ENCODE measurements around the gene PCLO.
"Not testable (repeated sequence)": the region's sequence is repeated elsewhere in the genome, so short reads cannot be mapped to it uniquely, and the experiment has no call there.

The PCLO gene

DNA sequence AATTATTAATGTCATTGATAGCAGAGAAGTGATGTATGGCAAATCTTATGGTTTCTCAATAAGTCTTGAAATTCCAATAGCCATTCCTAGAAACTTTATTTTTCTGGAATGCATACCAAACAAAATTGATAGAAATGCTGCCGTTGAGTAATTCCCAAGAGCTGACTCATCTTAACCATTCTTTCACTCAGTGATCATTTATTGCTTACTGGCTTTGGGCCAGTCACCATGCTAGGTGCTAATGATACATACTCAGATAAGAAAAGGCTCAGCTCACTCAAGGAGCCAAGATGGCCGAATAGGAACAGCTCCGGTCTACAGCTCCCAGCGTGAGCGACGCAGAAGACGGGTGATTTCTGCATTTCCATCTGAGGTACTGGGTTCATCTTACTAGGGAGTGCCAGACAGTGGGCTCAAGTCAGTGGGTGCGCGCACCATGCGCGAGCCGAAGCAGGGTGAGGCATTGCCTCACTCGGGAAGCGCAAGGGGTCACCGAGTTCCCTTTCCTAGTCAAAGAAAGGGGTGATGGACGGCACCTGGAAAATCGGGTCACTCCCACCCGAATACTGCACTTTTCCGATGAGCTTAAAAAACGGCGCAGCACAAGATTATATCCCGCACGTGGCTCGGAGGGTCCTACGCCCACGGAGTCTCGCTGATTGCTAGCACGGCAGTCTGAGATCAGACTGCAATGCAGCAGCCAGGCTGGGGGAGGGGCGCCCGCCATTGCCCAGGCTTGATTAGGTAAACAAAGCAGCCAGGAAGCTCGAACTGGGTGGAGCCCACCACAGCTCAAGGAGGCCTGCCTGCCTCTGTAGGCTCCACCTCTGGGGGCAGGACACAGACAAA lies 138.6 kb downstream of the PCLO start:
- H3K9ac ChIP-seq (ENCODE audit: low read length); H3K4me3 ChIP-seq (ENCODE audit: low read length); H3K9me3 ChIP-seq (ENCODE audit: control insufficient read depth, low read length); H3K4me1 ChIP-seq (ENCODE audit: control insufficient read depth, insufficient read depth, low read length); H3K27me3 ChIP-seq (ENCODE audit: control insufficient read depth, insufficient read depth, low read length); H3K36me3 ChIP-seq (ENCODE audit: control insufficient read depth, insufficient read depth, low read length): not testable (repeated sequence)

DNA sequence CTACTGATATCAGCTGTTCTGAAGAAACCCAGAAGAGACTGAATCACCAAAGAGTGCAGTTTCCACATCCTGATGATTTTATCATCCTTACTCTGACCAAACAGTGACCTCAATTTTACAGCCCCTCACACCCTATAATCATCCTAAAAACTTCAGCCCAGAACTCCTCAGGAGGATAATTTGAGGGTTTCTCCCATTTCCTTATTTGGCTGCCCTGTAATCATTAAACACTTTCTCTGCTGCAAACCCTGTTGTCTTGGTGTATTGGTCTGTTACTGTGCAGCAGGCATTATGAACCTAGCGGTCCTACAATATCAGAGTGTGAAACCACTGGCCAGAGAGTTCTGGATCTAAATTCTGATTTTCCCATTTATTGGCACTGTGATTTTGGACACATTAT lies 141.7 kb downstream of the PCLO start:
- H3K9ac ChIP-seq (ENCODE audit: low read length), result no peak overlapping the region
- no peaks in the 10 kb centered on the region for H3K9me3 ChIP-seq (ENCODE audit: control insufficient read depth, low read length)
- H3K36me3 ChIP-seq (ENCODE audit: control insufficient read depth, insufficient read depth, low read length), result no peaks in the 10 kb centered on the region
- no peak overlapping the region for H3K4me3 ChIP-seq (ENCODE audit: low read length)
- no peaks in the 10 kb centered on the region for H3K4me1 ChIP-seq (ENCODE audit: control insufficient read depth, insufficient read depth, low read length)
- H3K27me3 ChIP-seq (ENCODE audit: control insufficient read depth, insufficient read depth, low read length), result no peaks in the 10 kb centered on the region

- no peaks in the 10 kb centered on the region for H3K36me3 ChIP-seq (ENCODE audit: control insufficient read depth, insufficient read depth, low read length)
- no peaks in the 10 kb centered on the region for H3K4me1 ChIP-seq (ENCODE audit: control insufficient read depth, insufficient read depth, low read length)
- H3K4me3 ChIP-seq (ENCODE audit: low read length), result no peak overlapping the region
- no peak overlapping the region for H3K9ac ChIP-seq (ENCODE audit: low read length)
- no peaks in the 10 kb centered on the region for H3K9me3 ChIP-seq (ENCODE audit: control insufficient read depth, low read length)
- no peaks in the 10 kb centered on the region for H3K27me3 ChIP-seq (ENCODE audit: control insufficient read depth, insufficient read depth, low read length)
These were observed 142.5 kb downstream of the PCLO start for GRCh38 chr7:83020161-83020560.

DNA sequence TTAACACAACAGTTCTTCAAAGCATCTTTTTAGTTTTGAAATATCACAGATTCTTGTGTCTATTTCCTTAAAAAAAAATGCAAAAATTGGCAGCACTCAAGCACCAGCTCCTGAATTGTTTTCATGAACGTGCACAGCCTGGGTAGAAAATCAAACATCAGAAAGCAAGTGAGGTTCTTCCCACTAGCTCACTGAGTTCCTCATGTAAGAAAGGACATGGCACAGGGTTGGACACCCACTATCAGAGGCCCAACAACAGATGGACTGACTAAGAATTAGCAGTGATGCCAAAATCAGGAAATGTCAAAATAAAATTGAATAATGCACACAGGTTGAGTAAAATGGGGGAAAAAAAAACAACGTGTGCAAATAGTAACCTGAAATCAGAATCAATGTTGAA lies 146.8 kb downstream of the PCLO start:
- no peaks in the 10 kb centered on the region for H3K4me1 ChIP-seq (ENCODE audit: control insufficient read depth, insufficient read depth, low read length)
- H3K9me3 ChIP-seq (ENCODE audit: control insufficient read depth, low read length), result no peaks in the 10 kb centered on the region
- no peak overlapping the region for H3K4me3 ChIP-seq (ENCODE audit: low read length)
- H3K36me3 ChIP-seq (ENCODE audit: control insufficient read depth, insufficient read depth, low read length), result no peaks in the 10 kb centered on the region
- no peaks in the 10 kb centered on the region for H3K27me3 ChIP-seq (ENCODE audit: control insufficient read depth, insufficient read depth, low read length)
- H3K9ac ChIP-seq (ENCODE audit: low read length), result no peak overlapping the region

DNA sequence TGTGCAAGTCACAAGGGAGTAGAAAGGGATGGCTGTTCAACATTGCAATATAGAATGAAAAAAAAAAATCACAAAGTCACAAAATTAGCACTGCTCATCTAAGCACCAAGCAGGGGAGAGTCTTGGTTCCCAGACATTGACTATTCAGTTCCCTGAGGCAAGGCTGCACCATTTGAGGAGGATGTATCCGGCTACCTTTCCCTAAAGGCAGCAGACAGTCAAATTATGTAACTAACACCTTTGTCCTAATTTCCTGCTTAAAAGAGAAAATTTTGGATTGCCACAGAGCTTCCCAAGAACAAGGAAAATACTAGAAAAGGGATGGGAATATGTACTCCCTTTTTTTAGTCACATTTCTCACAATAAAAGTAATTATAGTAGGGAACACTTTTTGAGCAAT lies 148.1 kb downstream of the PCLO start:
- H3K9ac ChIP-seq (ENCODE audit: low read length), result no peak overlapping the region
- H3K4me1 ChIP-seq (ENCODE audit: control insufficient read depth, insufficient read depth, low read length), result no peaks in the 10 kb centered on the region
- H3K36me3 ChIP-seq (ENCODE audit: control insufficient read depth, insufficient read depth, low read length), result no peaks in the 10 kb centered on the region
- H3K4me3 ChIP-seq (ENCODE audit: low read length), result no peak overlapping the region
- H3K27me3 ChIP-seq (ENCODE audit: control insufficient read depth, insufficient read depth, low read length), result no peaks in the 10 kb centered on the region
- no peaks in the 10 kb centered on the region for H3K9me3 ChIP-seq (ENCODE audit: control insufficient read depth, low read length)

DNA sequence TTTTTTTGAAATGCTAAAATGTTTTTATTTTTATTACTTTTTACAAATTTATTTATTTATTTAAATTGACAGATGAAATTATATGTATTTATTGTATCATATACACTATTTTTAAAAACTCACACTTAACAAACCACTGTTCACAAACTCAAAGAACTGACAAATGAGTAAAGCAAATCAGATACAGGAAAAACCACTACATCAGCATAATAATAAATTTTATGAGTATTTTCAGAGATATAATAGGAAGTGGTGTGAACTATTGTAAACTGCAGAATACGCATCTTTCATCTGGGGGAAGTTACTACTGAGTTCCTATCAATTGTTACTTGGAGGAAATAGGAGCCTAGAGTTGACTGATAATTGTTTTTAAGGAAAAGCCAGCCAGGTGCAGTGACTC lies 150.7 kb downstream of the PCLO start:
- H3K4me3 ChIP-seq (ENCODE audit: low read length), result no peak overlapping the region
- no peaks in the 10 kb centered on the region for H3K9me3 ChIP-seq (ENCODE audit: control insufficient read depth, low read length)
- no peaks in the 10 kb centered on the region for H3K4me1 ChIP-seq (ENCODE audit: control insufficient read depth, insufficient read depth, low read length)
- H3K36me3 ChIP-seq (ENCODE audit: control insufficient read depth, insufficient read depth, low read length), result no peaks in the 10 kb centered on the region
- H3K9ac ChIP-seq (ENCODE audit: low read length), result no peak overlapping the region
- H3K27me3 ChIP-seq (ENCODE audit: control insufficient read depth, insufficient read depth, low read length), result no peaks in the 10 kb centered on the region

- H3K36me3 ChIP-seq (ENCODE audit: control insufficient read depth, insufficient read depth, low read length), result no peaks in the 10 kb centered on the region
- no peak overlapping the region for H3K9ac ChIP-seq (ENCODE audit: low read length)
- no peaks in the 10 kb centered on the region for H3K9me3 ChIP-seq (ENCODE audit: control insufficient read depth, low read length)
- H3K27me3 ChIP-seq (ENCODE audit: control insufficient read depth, insufficient read depth, low read length), result no peaks in the 10 kb centered on the region
- no peak overlapping the region for H3K4me3 ChIP-seq (ENCODE audit: low read length)
- H3K4me1 ChIP-seq (ENCODE audit: control insufficient read depth, insufficient read depth, low read length), result no peaks in the 10 kb centered on the region
These were observed 157.3 kb downstream of the PCLO start for GRCh38 chr7:83005410-83005809.

DNA sequence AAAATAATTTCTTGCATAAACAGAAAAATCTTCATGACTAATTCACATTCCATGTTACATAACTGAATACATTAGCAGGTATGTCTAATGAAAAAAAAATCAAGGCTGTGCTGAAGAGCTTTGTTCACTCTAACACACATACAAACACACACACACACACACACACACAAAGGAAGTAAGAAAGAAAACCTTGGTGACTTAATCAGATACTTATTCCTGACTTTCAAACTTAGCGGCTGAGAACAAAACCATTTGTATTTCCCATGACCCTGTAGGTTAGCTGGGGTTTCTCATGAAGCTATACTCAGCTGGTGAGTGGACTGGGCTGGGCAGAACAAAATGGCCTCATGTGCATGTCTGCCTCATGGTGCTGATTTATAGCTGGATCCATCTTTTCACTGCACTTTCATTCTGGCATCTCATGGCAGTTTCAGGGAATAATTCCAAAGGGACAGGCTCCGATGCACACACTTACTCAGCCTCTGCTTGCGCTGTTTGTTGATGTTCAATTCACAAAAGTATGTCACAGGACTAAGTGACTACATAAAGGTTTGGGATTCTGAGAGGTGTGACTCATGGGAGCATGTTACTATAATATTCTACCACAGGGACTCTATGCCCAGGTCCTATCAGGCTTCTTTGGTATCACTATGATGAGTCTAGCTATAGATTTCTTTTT lies 161.2 kb downstream of the PCLO start:
- H3K9ac ChIP-seq (ENCODE audit: low read length), result no peak overlapping the region
- H3K9me3 ChIP-seq (ENCODE audit: control insufficient read depth, low read length), result no peaks in the 10 kb centered on the region

GRCh38 chr7:82998436-82998835 lies 164.2 kb downstream of the PCLO start:
- H3K9me3 ChIP-seq (ENCODE audit: control insufficient read depth, low read length), result no peaks in the 10 kb centered on the region
- no peaks in the 10 kb centered on the region for H3K36me3 ChIP-seq (ENCODE audit: control insufficient read depth, insufficient read depth, low read length)
- H3K4me3 ChIP-seq (ENCODE audit: low read length), result no peak overlapping the region
- no peaks in the 10 kb centered on the region for H3K27me3 ChIP-seq (ENCODE audit: control insufficient read depth, insufficient read depth, low read length)
- no peaks in the 10 kb centered on the region for H3K4me1 ChIP-seq (ENCODE audit: control insufficient read depth, insufficient read depth, low read length)
- H3K9ac ChIP-seq (ENCODE audit: low read length), result no peak overlapping the region

More for the DNA sequence above, 161.2 kb downstream of the PCLO start:
- Histone ChIP-seq H3K27me3 (ENCODE audit: control insufficient read depth, insufficient read depth, low read length) (no peaks in the 10 kb centered on the region), H3K4me3 (ENCODE audit: low read length) (no peak overlapping the region), H3K4me1 (ENCODE audit: control insufficient read depth, insufficient read depth, low read length) (no peaks in the 10 kb centered on the region), H3K36me3 (ENCODE audit: control insufficient read depth, insufficient read depth, low read length) (no peaks in the 10 kb centered on the region)

GRCh38 chr7:82985144-82985802 lies 177.4 kb downstream of the PCLO start:
- Histone ChIP-seq H3K36me3 (ENCODE audit: control insufficient read depth, insufficient read depth, low read length) (no peaks in the 10 kb centered on the region), H3K9ac (ENCODE audit: low read length) (no peak overlapping the region), H3K4me3 (ENCODE audit: low read length) (no peak overlapping the region), H3K4me1 (ENCODE audit: control insufficient read depth, insufficient read depth, low read length) (no peaks in the 10 kb centered on the region), H3K27me3 (ENCODE audit: control insufficient read depth, insufficient read depth, low read length) (no peaks in the 10 kb centered on the region), H3K9me3 (ENCODE audit: control insufficient read depth, low read length) (no peaks in the 10 kb centered on the region)

DNA sequence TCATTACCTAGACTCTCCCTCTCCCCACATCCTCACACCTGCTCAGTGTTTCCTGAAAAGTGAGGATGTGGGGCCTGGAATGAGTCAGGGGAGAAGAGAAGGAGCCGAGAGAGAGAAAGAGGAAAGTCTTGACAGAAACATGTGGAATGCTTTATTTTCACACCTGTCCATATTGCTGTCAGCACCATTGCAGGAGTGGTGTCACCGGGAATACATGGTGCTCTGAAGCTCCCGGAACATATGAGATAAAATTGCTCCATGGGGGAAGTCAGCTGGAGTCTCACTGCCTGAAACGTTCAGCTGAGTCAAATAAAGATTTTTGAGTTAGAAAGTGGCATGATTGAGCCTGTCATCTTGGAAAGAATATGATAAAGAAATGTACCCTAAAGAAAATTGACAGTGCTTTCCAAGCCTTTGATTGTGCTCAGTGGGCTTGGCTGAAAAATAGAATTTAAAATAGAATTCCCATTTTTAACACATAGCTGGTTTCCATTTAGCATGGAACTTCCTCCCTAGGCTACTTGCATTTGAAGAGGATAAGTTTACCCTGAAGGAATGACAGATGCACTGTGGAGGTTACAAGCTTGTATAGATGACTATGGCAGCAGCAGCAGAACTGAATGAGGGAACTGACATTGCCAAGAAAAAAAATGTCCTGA lies 182.4 kb downstream of the PCLO start:
- no peak overlapping the region for H3K9ac ChIP-seq (ENCODE audit: low read length)

More for the DNA sequence above, 182.4 kb downstream of the PCLO start:
- Histone ChIP-seq H3K9me3 (ENCODE audit: control insufficient read depth, low read length) (no peaks in the 10 kb centered on the region), H3K4me3 (ENCODE audit: low read length) (no peak overlapping the region), H3K27me3 (ENCODE audit: control insufficient read depth, insufficient read depth, low read length) (no peaks in the 10 kb centered on the region), H3K36me3 (ENCODE audit: control insufficient read depth, insufficient read depth, low read length) (no peaks in the 10 kb centered on the region), H3K4me1 (ENCODE audit: control insufficient read depth, insufficient read depth, low read length) (no peaks in the 10 kb centered on the region)

All from mucosa of stomach (tissue), 1 donor.